ENCODE results near the gene PPIP5K2. TPM values are rescaled to one million over a fixed set of nuclear protein-coding genes. Genes with fewer than 3 reads are reported as not detected.

Gene PPIP5K2
- total and polyA plus RNA-seq, 8 donors = 47.7 to 92.0 (median 86.3) TPM

GRCh38 chr5:103110403-103110802, 9.7 kb upstream of the PPIP5K2 start:
- no peak overlapping the region for H3K27ac ChIP-seq
- ATAC-seq (no peak), DNase-seq (no peak)
- intact Hi-C loops (cut with DNase I) = no loop called here
- no peaks in the 10 kb centered on the region for H3K27me3 ChIP-seq
- no peak overlapping the region for H3K4me3 ChIP-seq
- H3K4me1 ChIP-seq = peaks cover 0 to 4% of the 10 kb centered on the region in 2 donors
- no peaks in the 10 kb centered on the region for H3K9me3 ChIP-seq
- H3K36me3 ChIP-seq = no peaks in the 10 kb centered on the region
- no peak for TF ChIP-seq CTCF (IDR thresholded peaks at IDR 0.05)

- intact Hi-C loops (cut with DNase I) = no loop called here
Observed at GRCh38 chr5:103111468-103111867, 8.6 kb upstream of the PPIP5K2 start.

GRCh38 chr5:103112910-103113309, 7.2 kb upstream of the PPIP5K2 start:
- Histone ChIP-seq H3K27me3 (no peaks in the 10 kb centered on the region), H3K9me3 (no peaks in the 10 kb centered on the region), H3K4me1 (peaks cover 0 to 4% of the 10 kb centered on the region in 2 donors), H3K4me3 (no peak overlapping the region), H3K36me3 (no peaks in the 10 kb centered on the region), H3K27ac (no peak overlapping the region)
- intact Hi-C loops (cut with DNase I) = no loop called here
- ATAC-seq (no peak), DNase-seq (no peak)
- TF ChIP-seq CTCF (IDR thresholded peaks at IDR 0.05) = no peak

More at GRCh38 chr5:103111468-103111867, 8.6 kb upstream of the PPIP5K2 start:
- DNase-seq (no peak), ATAC-seq (peak; percentile 21)
- Histone ChIP-seq H3K27me3 (no peaks in the 10 kb centered on the region), H3K9me3 (no peaks in the 10 kb centered on the region), H3K27ac (peak overlapping the region in 1 of 2 donors; percentile 61), H3K4me1 (peaks cover 0 to 4% of the 10 kb centered on the region in 2 donors), H3K4me3 (no peak overlapping the region), H3K36me3 (no peaks in the 10 kb centered on the region)
- no peak for TF ChIP-seq CTCF (IDR thresholded peaks at IDR 0.05)

GRCh38 chr5:103114440-103114839, 5.7 kb upstream of the PPIP5K2 start:
- ATAC-seq = no peak

GRCh38 chr5:103117471-103117991, 2.6 kb upstream of the PPIP5K2 start:
- Histone ChIP-seq H3K4me1 (peaks cover 0 to 26% of the 10 kb centered on the region in 2 donors), H3K9me3 (no peaks in the 10 kb centered on the region), H3K27me3 (no peaks in the 10 kb centered on the region), H3K36me3 (no peaks in the 10 kb centered on the region), H3K27ac (no peak overlapping the region), H3K4me3 (no peak overlapping the region)
- TF ChIP-seq CTCF (IDR thresholded peaks at IDR 0.05) = no peak
- ATAC-seq (no peak), DNase-seq (no peak)
- intact Hi-C loops (cut with DNase I) = no loop called here

More at GRCh38 chr5:103114440-103114839, 5.7 kb upstream of the PPIP5K2 start:
- Histone ChIP-seq H3K4me3 (no peak overlapping the region), H3K36me3 (no peaks in the 10 kb centered on the region), H3K27ac (no peak overlapping the region), H3K4me1 (peaks cover 0 to 13% of the 10 kb centered on the region in 2 donors), H3K9me3 (no peaks in the 10 kb centered on the region), H3K27me3 (no peaks in the 10 kb centered on the region)
- no peak for TF ChIP-seq CTCF (IDR thresholded peaks at IDR 0.05)
- no peak for DNase-seq
- intact Hi-C loops (cut with DNase I) = no loop called here
